Esophagus muscularis mucosa (tissue), 4 donors: ENCODE results near the gene LHX3. TPM values are rescaled to one million over a fixed set of nuclear protein-coding genes. Genes with fewer than 3 reads are reported as not detected.

Experiments
- DNase-seq: peaks from one replicate; pipeline ENCODE4 v3.0.0-alpha.2; 2017; ENCODE audit errors: extremely low spot score
- H3K27ac ChIP-seq, 4 donors: fragments of 200-600 bp; sonication (generic); replicated peaks in 1 of 4; 1 replicate in 3 of 4; 2 replicates in 1 of 4; pipeline ENCODE4 v1.5.1; 2016 to 2019; ENCODE audit warnings: mild to moderate bottlenecking in 1 of 4
- H3K27me3 ChIP-seq, 4 donors: fragments of 200-600 bp; sonication (generic); one replicate each; pipeline versions ENCODE4 v1.5.1 to v1.6.0; 2016 to 2019
- H3K36me3 ChIP-seq, 4 donors: fragments of 200-600 bp; sonication (generic); one replicate each; pipeline ENCODE4 v1.5.1; 2016 to 2019
- H3K4me1 ChIP-seq, 4 donors: fragments of 200-600 bp; sonication (generic); one replicate each; pipeline ENCODE4 v1.5.1; 2016 to 2019
- H3K4me3 ChIP-seq, 4 donors: fragments of 200-600 bp; sonication (generic); 1 replicate in 2 of 4; 2 replicates in 2 of 4; pipeline ENCODE4 v1.5.1; 2016 to 2019; ENCODE audit warnings: mild to moderate bottlenecking in 4 of 4, moderate library complexity in 1 of 4
- H3K9me3 ChIP-seq, 4 donors: fragments of 200-600 bp; sonication (generic); 1 replicate in 3 of 4; 2 replicates in 1 of 4; pipeline ENCODE4 v1.5.1; 2016 to 2019
- CTCF ChIP-seq, 3 experiments: fragments of 200-600 bp in 2 of 3; fragments of 450-650 bp in 1 of 3; sonication (generic) in 2 of 3; IDR thresholded peaks; one replicate each; pipeline ENCODE4 v1.5.1; 2017 to 2019; ENCODE audit warnings: antibody characterized with exemption in 3 of 3, mild to moderate bottlenecking in 2 of 3, moderate library complexity in 1 of 3
- EP300 ChIP-seq: sonication (generic); formaldehyde crosslinking; IDR thresholded peaks from one replicate; pipeline ENCODE4 v1.6.1; 2017; ENCODE audit warnings: antibody characterized with exemption
- POLR2A ChIP-seq: fragments of 450-650 bp; IDR thresholded peaks from one replicate; pipeline ENCODE4 v1.6.1; 2017; ENCODE audit warnings: antibody characterized with exemption, moderate library complexity, mild to moderate bottlenecking, low read depth
- POLR2AphosphoS5 ChIP-seq, 2 donors: sonication (generic); formaldehyde crosslinking; IDR thresholded peaks; one replicate each; pipeline ENCODE4 v1.6.1; 2017; ENCODE audit warnings: antibody characterized with exemption in 2 of 2
- WGBS: methylation state at CpG from one replicate; pipeline ENCODE4 v1.1.5; 2018; 5-methylcytosine and 5-hydroxymethylcytosine counted together
- intact Hi-C: fragments of 100-400 bp; cut with DNase I; formaldehyde crosslinking; loops from one replicate; pipeline ENCODE4 v1.15.1; 2023
- total RNA-seq, 4 donors: library from RNA; depleted of rRNA; stranded (reverse); fragments of >200 nt; gene quantifications; one replicate each; pipeline versions ENCODE4 v1.1.0 to v1.2.1, GENCODE V29; 2016

Gene LHX3
- total RNA-seq, 4 donors from 2014 or later, result not detected

- H3K4me3 ChIP-seq, result no peak overlapping the region
- no peaks in the 10 kb centered on the region for H3K9me3 ChIP-seq
- DNase-seq, result no peak
- peaks cover 5 to 35% (median 24%) of the 10 kb centered on the region in 4 donors for H3K36me3 ChIP-seq
- no peaks in the 10 kb centered on the region for H3K27me3 ChIP-seq
- no peak for TF ChIP-seq CTCF (IDR thresholded peaks at IDR 0.05)
- TF ChIP-seq POLR2AphosphoS5 (IDR thresholded peaks at IDR 0.05), result no peak
- no peak for TF ChIP-seq POLR2A
- TF ChIP-seq EP300, result no peak
- intact Hi-C loops, result no loop called here
- H3K4me1 ChIP-seq, result no peaks in the 10 kb centered on the region
- WGBS, result 80% methylated on average over 27 of the region's 31 CpGs
- no peak overlapping the region for H3K27ac ChIP-seq
These were observed 26.8 kb upstream of the LHX3 start for GRCh38 chr9:136231478-136232297.

GRCh38 chr9:136230773-136231172 is 25.8 kb upstream of the LHX3 start:
- H3K9me3 ChIP-seq, result no peaks in the 10 kb centered on the region
- no peaks in the 10 kb centered on the region for H3K4me1 ChIP-seq
- H3K36me3 ChIP-seq, result peaks cover 0 to 26% (median 17%) of the 10 kb centered on the region in 4 donors
- no peak for DNase-seq
- no peak overlapping the region for H3K27ac ChIP-seq
- intact Hi-C loops, result no loop called here
- no peak overlapping the region for H3K4me3 ChIP-seq
- no peak for TF ChIP-seq CTCF (IDR thresholded peaks at IDR 0.05)
- TF ChIP-seq EP300, result no peak
- no peak for TF ChIP-seq POLR2AphosphoS5 (IDR thresholded peaks at IDR 0.05)
- WGBS, result 96% methylated on average over 9 of the region's 9 CpGs
- no peaks in the 10 kb centered on the region for H3K27me3 ChIP-seq

- Histone ChIP-seq H3K4me3 (no peak overlapping the region), H3K36me3 (peaks cover 0 to 25% (median 16%) of the 10 kb centered on the region in 4 donors), H3K27ac (no peak overlapping the region), H3K27me3 (no peaks in the 10 kb centered on the region), H3K9me3 (no peaks in the 10 kb centered on the region), H3K4me1 (no peaks in the 10 kb centered on the region)
- TF ChIP-seq POLR2AphosphoS5 (IDR thresholded peaks at IDR 0.05), result no peak
- no peak for TF ChIP-seq CTCF (IDR thresholded peaks at IDR 0.05)
- no peak for TF ChIP-seq POLR2A
- TF ChIP-seq EP300, result no peak
- intact Hi-C loops, result no loop called here
- DNase-seq, result no peak
- 98% methylated on average over 10 of the region's 10 CpGs for WGBS
These were observed 25.4 kb upstream of the LHX3 start for GRCh38 chr9:136230365-136230764.

GRCh38 chr9:136229096-136230065 is 24.5 kb upstream of the LHX3 start:
- H3K4me1 ChIP-seq, result no peaks in the 10 kb centered on the region
- H3K4me3 ChIP-seq, result no peak overlapping the region
- H3K27ac ChIP-seq, result no peak overlapping the region
- H3K9me3 ChIP-seq, result no peaks in the 10 kb centered on the region
- H3K36me3 ChIP-seq, result peaks cover under 1 to 26% (median 18%) of the 10 kb centered on the region in 4 donors
- no peak for DNase-seq
- no peak for TF ChIP-seq POLR2AphosphoS5 (IDR thresholded peaks at IDR 0.05)
- TF ChIP-seq CTCF (IDR thresholded peaks at IDR 0.05), result no peak
- TF ChIP-seq POLR2A, result no peak
- no peak for TF ChIP-seq EP300
- no peaks in the 10 kb centered on the region for H3K27me3 ChIP-seq
- 85% methylated on average over 27 of the region's 33 CpGs for WGBS
- intact Hi-C loops, result no loop called here
